Ishikawa (cell line): Measurements from ENCODE around the gene PRKCB.

Experiments used
- CEBPB ChIP-seq: IDR thresholded peaks from 2 replicates; pipeline ENCODE4 v1.6.1; 2012
- CREB1 ChIP-seq: IDR thresholded peaks from 2 replicates; pipeline ENCODE4 v1.6.1; 2012; ENCODE audit warnings: low read depth
- EGR1 ChIP-seq: IDR thresholded peaks from 2 replicates; pipeline ENCODE4 v1.6.1; 2012
- EP300 ChIP-seq: IDR thresholded peaks from 2 replicates; pipeline ENCODE4 v1.6.1; 2012; ENCODE audit warnings: borderline replicate concordance
- FOXM1 ChIP-seq: IDR thresholded peaks from 2 replicates; pipeline ENCODE4 v1.6.1; 2012; ENCODE audit warnings: low read depth, borderline replicate concordance
- MAX ChIP-seq: IDR thresholded peaks from 2 replicates; pipeline ENCODE4 v1.6.1; 2012
- NFIC ChIP-seq: IDR thresholded peaks from 2 replicates; pipeline ENCODE4 v1.6.1; 2012
- RAD21 ChIP-seq: IDR thresholded peaks from 2 replicates; pipeline ENCODE4 v1.6.1; 2012; ENCODE audit warnings: low read depth
- REST ChIP-seq: IDR thresholded peaks from 2 replicates; pipeline ENCODE4 v1.6.1; 2012; ENCODE audit warnings: low read depth, mild to moderate bottlenecking
- TAF1 ChIP-seq: IDR thresholded peaks from 2 replicates; pipeline ENCODE4 v1.6.1; 2012; ENCODE audit warnings: low read depth, mild to moderate bottlenecking
- TCF12 ChIP-seq: IDR thresholded peaks from 2 replicates; pipeline ENCODE4 v1.6.1; 2012; ENCODE audit warnings: low read depth
- TEAD4 ChIP-seq: IDR thresholded peaks from 2 replicates; pipeline ENCODE4 v1.6.1; 2012
- YY1 ChIP-seq: IDR thresholded peaks from 2 replicates; pipeline ENCODE4 v1.6.1; 2012; ENCODE audit warnings: low read depth
- ZBTB7A ChIP-seq: IDR thresholded peaks from 2 replicates; pipeline ENCODE4 v1.6.1; 2012; ENCODE audit warnings: low read depth
- TF ChIP-seq, protein P1 (sequence below): IDR thresholded peaks from 2 replicates; pipeline ENCODE4 v1.6.1; 2012

Gene PRKCB

DNA sequence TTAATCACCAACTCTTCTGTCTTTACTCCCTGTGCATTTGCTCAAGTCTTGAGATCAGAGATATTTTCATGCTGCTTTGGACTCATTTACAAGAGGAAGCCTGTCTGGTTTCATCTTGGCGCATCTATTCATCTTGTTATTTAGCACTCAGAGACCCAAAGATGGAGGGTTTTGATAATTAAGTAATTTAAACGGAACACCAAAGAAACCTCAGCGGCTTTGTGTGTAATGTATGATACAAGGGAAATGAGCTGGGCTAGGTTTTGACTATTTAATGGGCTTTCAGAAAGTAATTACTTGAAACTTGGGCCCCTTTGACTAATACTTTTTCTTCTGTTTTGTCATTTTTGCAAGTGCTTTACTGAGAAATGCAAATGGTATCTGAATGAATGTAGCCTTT lies 354.2 kb downstream of the PRKCB start:
- no peak for TF ChIP-seq CEBPB
- no peak for TF ChIP-seq EP300
- no peak for TF ChIP-seq REST
- no peak for TF ChIP-seq YY1
- no peak for TF ChIP-seq NFIC
- no peak for TF ChIP-seq TEAD4
- no peak for TF ChIP-seq ZBTB7A
- no peak for TF ChIP-seq FOXM1
- TF ChIP-seq, protein P1, sequence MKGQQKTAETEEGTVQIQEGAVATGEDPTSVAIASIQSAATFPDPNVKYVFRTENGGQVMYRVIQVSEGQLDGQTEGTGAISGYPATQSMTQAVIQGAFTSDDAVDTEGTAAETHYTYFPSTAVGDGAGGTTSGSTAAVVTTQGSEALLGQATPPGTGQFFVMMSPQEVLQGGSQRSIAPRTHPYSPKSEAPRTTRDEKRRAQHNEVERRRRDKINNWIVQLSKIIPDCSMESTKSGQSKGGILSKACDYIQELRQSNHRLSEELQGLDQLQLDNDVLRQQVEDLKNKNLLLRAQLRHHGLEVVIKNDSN, result no peak
- no peak for TF ChIP-seq CREB1
- TF ChIP-seq TCF12, result no peak
- no peak for TF ChIP-seq TAF1
- TF ChIP-seq RAD21, result no peak

DNA sequence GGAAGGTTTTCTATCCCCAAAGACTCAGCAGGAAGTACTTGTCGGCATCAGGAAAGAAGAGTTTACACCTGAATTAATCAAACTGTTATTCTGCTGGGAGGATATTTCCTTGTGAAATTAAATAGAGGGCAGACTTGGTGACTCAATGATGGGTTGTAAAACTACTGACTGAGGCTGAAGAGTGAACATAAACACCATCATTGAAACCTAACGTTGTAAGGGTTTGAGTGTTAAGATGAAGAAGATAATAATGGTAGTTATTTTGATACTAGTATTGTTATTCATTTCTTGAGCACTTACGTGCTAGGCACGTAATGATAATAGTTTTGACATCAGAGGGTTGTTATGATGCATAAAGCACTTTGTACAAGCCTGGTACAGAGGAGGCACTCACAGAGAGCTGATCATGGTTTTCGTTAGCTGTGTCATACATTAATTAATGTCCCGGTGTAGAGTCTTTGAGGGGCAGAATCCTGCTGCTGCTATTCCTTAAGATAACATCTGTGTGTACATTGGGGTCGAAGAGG lies 356.2 kb downstream of the PRKCB start:
- TF ChIP-seq NFIC (no peak), CEBPB (no peak), MAX (no peak), TAF1 (no peak), FOXM1 (no peak), EGR1 (no peak), EP300 (no peak), TCF12 (no peak), YY1 (no peak), REST (no peak), RAD21 (no peak), ZBTB7A (no peak), CREB1 (no peak), TEAD4 (no peak)
- TF ChIP-seq, protein P1, result no peak

GRCh38 chr16:24195221-24195620 lies 359.4 kb downstream of the PRKCB start:
- TF ChIP-seq, protein P1, result no peak
- no peak for TF ChIP-seq MAX
- no peak for TF ChIP-seq REST
- no peak for TF ChIP-seq EP300
- no peak for TF ChIP-seq CEBPB
- no peak for TF ChIP-seq TEAD4
- no peak for TF ChIP-seq CREB1
- TF ChIP-seq EGR1, result no peak
- TF ChIP-seq TCF12, result no peak
- TF ChIP-seq ZBTB7A, result no peak
- no peak for TF ChIP-seq RAD21
- TF ChIP-seq FOXM1, result no peak
